Esophagus muscularis mucosa (tissue), 4 donors: ENCODE data around the gene TEAD4. TPM values are rescaled to one million over a fixed set of nuclear protein-coding genes. Genes with fewer than 3 reads are reported as not detected.

Experiments
- DNase-seq: peaks from one replicate; pipeline ENCODE4 v3.0.0-alpha.2; 2017; ENCODE audit errors: extremely low spot score
- H3K27ac ChIP-seq, 4 donors: fragments of 200-600 bp; sonication (generic); replicated peaks in 1 of 4; 1 replicate in 3 of 4; 2 replicates in 1 of 4; pipeline ENCODE4 v1.5.1; 2016 to 2019; ENCODE audit warnings: mild to moderate bottlenecking in 1 of 4
- H3K27me3 ChIP-seq, 4 donors: fragments of 200-600 bp; sonication (generic); one replicate each; pipeline versions ENCODE4 v1.5.1 to v1.6.0; 2016 to 2019
- H3K36me3 ChIP-seq, 4 donors: fragments of 200-600 bp; sonication (generic); one replicate each; pipeline ENCODE4 v1.5.1; 2016 to 2019
- H3K4me1 ChIP-seq, 4 donors: fragments of 200-600 bp; sonication (generic); one replicate each; pipeline ENCODE4 v1.5.1; 2016 to 2019
- H3K4me3 ChIP-seq, 4 donors: fragments of 200-600 bp; sonication (generic); 1 replicate in 2 of 4; 2 replicates in 2 of 4; pipeline ENCODE4 v1.5.1; 2016 to 2019; ENCODE audit warnings: mild to moderate bottlenecking in 4 of 4, moderate library complexity in 1 of 4
- H3K9me3 ChIP-seq, 4 donors: fragments of 200-600 bp; sonication (generic); 1 replicate in 3 of 4; 2 replicates in 1 of 4; pipeline ENCODE4 v1.5.1; 2016 to 2019
- EP300 ChIP-seq: sonication (generic); formaldehyde crosslinking; IDR thresholded peaks from one replicate; pipeline ENCODE4 v1.6.1; 2017; ENCODE audit warnings: antibody characterized with exemption
- POLR2A ChIP-seq: fragments of 450-650 bp; IDR thresholded peaks from one replicate; pipeline ENCODE4 v1.6.1; 2017; ENCODE audit warnings: antibody characterized with exemption, moderate library complexity, mild to moderate bottlenecking, low read depth
- POLR2AphosphoS5 ChIP-seq, 2 donors: sonication (generic); formaldehyde crosslinking; IDR thresholded peaks; one replicate each; pipeline ENCODE4 v1.6.1; 2017; ENCODE audit warnings: antibody characterized with exemption in 2 of 2
- WGBS: methylation state at CpG from one replicate; pipeline ENCODE4 v1.1.5; 2018; 5-methylcytosine and 5-hydroxymethylcytosine counted together
- intact Hi-C: fragments of 100-400 bp; cut with DNase I; formaldehyde crosslinking; loops from one replicate; pipeline ENCODE4 v1.15.1; 2023
- total RNA-seq, 4 donors: library from RNA; depleted of rRNA; stranded (reverse); fragments of >200 nt; gene quantifications; one replicate each; pipeline versions ENCODE4 v1.1.0 to v1.2.1, GENCODE V29; 2016
- TF ChIP-seq, protein P1 (sequence below), 3 experiments: fragments of 200-600 bp in 2 of 3; fragments of 450-650 bp in 1 of 3; sonication (generic) in 2 of 3; IDR thresholded peaks; one replicate each; pipeline ENCODE4 v1.5.1; 2017 to 2019; ENCODE audit warnings: antibody characterized with exemption in 3 of 3, mild to moderate bottlenecking in 2 of 3, moderate library complexity in 1 of 3

The TEAD4 gene
- total RNA-seq, 4 donors from 2014 or later = 7.5 to 42.7 (median 28.0) TPM

DNA sequence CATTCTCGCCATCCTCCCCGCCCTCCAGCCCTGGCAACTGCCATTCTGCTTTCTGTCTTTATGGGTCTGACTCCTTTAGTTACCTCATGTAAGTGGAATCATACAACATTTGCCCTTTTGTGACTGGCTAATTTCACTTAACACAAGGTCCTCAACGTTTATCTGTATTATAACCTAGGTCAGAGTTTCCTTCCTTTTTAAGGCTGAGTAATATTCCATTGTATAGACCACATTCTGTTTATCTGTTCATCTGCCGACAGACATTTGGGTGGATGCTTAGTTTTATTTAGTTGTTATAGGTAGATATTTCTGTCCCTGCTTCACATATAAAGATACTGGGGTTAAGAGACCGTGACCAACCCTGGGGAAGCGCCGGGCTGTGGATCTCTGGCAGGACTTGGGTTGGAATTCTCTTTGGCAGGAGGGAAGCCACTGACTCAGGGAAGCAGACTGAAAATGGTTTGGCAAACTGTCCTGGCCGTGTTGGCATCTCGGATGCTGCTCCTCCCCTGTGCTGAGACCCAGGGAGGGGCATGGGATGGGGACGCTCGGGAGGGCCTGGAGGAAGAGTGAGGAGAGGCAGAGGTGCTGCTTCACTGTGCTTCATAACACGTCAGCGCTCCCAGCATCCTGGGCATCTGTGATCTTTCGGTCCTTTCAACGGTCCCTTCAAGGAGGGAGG lies 38.9 kb downstream of the TEAD4 start:
- no peak for DNase-seq
- Histone ChIP-seq H3K36me3 (peaks cover 0 to 34% (median 20%) of the 10 kb centered on the region in 4 donors), H3K27me3 (no peaks in the 10 kb centered on the region), H3K4me1 (peaks cover 0 to 12% (median 2%) of the 10 kb centered on the region in 4 donors), H3K4me3 (no peak overlapping the region), H3K27ac (no peak overlapping the region), H3K9me3 (no peaks in the 10 kb centered on the region)
- intact Hi-C loops = no loop called here
- 89% methylated on average over 15 of the region's 15 CpGs for WGBS
- no peak for TF ChIP-seq POLR2A
- TF ChIP-seq POLR2AphosphoS5 (IDR thresholded peaks at IDR 0.05) = no peak
- no peak for TF ChIP-seq EP300
- TF ChIP-seq, protein P1, sequence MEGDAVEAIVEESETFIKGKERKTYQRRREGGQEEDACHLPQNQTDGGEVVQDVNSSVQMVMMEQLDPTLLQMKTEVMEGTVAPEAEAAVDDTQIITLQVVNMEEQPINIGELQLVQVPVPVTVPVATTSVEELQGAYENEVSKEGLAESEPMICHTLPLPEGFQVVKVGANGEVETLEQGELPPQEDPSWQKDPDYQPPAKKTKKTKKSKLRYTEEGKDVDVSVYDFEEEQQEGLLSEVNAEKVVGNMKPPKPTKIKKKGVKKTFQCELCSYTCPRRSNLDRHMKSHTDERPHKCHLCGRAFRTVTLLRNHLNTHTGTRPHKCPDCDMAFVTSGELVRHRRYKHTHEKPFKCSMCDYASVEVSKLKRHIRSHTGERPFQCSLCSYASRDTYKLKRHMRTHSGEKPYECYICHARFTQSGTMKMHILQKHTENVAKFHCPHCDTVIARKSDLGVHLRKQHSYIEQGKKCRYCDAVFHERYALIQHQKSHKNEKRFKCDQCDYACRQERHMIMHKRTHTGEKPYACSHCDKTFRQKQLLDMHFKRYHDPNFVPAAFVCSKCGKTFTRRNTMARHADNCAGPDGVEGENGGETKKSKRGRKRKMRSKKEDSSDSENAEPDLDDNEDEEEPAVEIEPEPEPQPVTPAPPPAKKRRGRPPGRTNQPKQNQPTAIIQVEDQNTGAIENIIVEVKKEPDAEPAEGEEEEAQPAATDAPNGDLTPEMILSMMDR (IDR thresholded peaks at IDR 0.05) = no peak

DNA sequence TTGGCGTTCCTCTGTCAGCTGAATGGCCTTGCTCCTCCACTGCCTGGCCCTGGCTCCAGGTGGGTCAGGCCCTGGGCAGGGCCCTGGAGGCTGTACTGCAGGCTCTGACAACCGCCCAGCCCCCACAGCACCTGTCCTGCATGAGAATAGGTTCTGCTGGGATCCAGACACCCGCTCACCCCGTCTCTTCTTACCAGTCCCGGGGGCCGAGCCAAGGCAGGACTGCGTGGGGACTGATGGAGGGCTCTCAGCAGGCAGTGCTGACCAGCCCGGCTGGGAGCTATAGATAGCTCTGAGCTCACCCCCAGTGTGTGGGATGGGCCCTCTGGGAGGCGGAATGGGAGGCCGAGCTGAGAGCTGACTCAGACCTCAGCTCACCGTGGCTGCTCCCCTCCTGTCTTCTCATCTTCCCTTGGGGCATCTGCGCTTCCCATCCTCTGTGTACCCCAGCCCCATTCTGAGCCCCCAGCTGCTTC lies 39.6 kb downstream of the TEAD4 start:
- 39% methylated on average over 7 of the region's 12 CpGs for WGBS
- no peak for DNase-seq
- no peak overlapping the region for H3K27ac ChIP-seq
- peaks cover 0 to 34% (median 20%) of the 10 kb centered on the region in 4 donors for H3K36me3 ChIP-seq
- H3K4me3 ChIP-seq = no peak overlapping the region
- intact Hi-C loops = no loop called here
- TF ChIP-seq POLR2A (no peak), EP300 (no peak), POLR2AphosphoS5 (IDR thresholded peaks at IDR 0.05) (no peak)
- TF ChIP-seq, protein P1 (IDR thresholded peaks at IDR 0.05) = no peak
- no peaks in the 10 kb centered on the region for H3K9me3 ChIP-seq
- H3K27me3 ChIP-seq = no peaks in the 10 kb centered on the region
- H3K4me1 ChIP-seq = peaks cover 0 to 12% (median 2%) of the 10 kb centered on the region in 4 donors

DNA sequence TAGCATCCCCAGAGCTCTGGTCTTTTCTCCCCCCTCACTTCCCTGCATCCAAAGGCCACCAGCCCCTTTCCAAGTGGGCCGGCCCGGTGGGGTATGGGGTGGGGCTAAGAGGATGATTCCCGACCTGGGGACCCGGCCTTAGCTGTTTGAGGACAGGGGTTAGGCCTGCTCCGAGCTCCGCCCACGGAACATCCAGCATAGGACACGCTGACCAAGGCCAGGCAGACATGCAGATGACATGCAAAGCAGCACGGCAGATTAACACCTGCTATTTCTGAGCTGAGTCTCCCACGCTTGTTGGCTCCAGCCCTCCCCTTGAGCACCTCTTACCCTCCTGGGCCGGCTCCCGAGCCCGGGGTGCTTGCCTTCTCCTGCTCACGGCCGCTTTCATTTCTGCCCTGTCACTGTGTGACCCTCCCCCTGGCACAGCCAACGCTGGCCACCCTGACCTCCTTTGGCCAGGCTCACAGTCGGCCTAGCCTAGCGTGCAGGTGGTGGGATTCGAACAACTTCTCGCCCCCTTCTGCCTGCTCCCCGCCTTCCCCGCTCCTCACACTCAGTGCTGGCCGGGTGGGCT lies 40.2 kb downstream of the TEAD4 start:
- DNase-seq = no peak
- no peak overlapping the region for H3K27ac ChIP-seq
- intact Hi-C loops = no loop called here
- WGBS = 87% methylated on average over 16 of the region's 23 CpGs
- no peaks in the 10 kb centered on the region for H3K27me3 ChIP-seq
- peaks cover 0 to 31% (median 19%) of the 10 kb centered on the region in 4 donors for H3K36me3 ChIP-seq
- no peaks in the 10 kb centered on the region for H3K9me3 ChIP-seq
- TF ChIP-seq POLR2AphosphoS5 (IDR thresholded peaks at IDR 0.05) (no peak), EP300 (no peak), POLR2A (no peak)
- TF ChIP-seq, protein P1 (IDR thresholded peaks at IDR 0.05) = no peak
- peaks cover 0 to 12% (median 2%) of the 10 kb centered on the region in 4 donors for H3K4me1 ChIP-seq
- no peak overlapping the region for H3K4me3 ChIP-seq

DNA sequence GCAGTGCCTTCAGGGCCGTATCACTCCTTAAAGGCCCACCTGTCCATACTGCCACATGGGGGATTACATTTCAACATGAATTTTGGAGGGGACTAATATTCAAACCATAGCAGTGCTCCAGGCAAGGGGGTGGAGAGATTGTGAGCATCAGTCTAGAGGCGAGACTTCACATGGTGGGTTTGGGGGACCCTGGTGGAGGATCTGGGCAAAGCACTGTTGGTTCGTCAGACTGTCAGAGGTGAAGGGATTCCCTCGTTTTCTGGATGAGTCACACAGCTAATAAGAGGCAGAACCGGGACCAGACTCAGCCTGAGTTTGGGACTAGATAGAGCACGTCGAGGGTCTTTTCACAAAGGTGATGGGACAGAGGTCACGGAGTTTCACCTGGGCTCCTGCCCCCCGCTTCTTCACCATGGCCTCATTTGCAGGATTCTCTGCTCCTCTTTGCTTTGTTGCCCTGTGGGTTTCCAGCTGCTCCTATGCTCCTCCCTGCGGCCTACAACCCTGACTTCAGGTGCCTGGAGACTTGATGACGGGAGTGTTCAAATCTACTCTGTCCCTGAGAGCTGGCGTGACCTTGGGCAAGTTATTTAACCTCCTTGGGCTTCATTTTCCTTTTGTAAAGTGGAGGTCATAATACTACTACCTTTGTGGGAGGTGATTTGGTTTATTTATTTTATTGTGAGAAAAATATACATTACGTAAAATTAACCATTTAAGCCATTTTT lies 41.5 kb downstream of the TEAD4 start:
- H3K9me3 ChIP-seq = no peaks in the 10 kb centered on the region
- intact Hi-C loops = no loop called here
- no peak for DNase-seq
- no peak overlapping the region for H3K4me3 ChIP-seq
- no peak overlapping the region for H3K27ac ChIP-seq
- H3K36me3 ChIP-seq = peaks cover 0 to 20% (median 11%) of the 10 kb centered on the region in 4 donors
- H3K27me3 ChIP-seq = no peaks in the 10 kb centered on the region
- TF ChIP-seq, protein P1 (IDR thresholded peaks at IDR 0.05) = no peak
- TF ChIP-seq POLR2A (no peak), POLR2AphosphoS5 (IDR thresholded peaks at IDR 0.05) (no peak), EP300 (no peak)
- 73% methylated on average over 12 of the region's 13 CpGs for WGBS
- H3K4me1 ChIP-seq = peaks cover 0 to 12% (median 6%) of the 10 kb centered on the region in 4 donors
